ENCODE results near the gene HS6ST1.

- no peak for TF ChIP-seq CTCF (optimal IDR thresholded peaks at IDR 0.05 in 1 of 3, IDR thresholded peaks at IDR 0.05 in 1 of 3, conservative IDR thresholded peaks at IDR 0.05 in 1 of 3; ENCODE audit: extremely low read depth in 1 of 3, insufficient read depth in 2 of 3, low read length in 3 of 3)
- no peak for TF ChIP-seq EZH2 (IDR thresholded peaks at IDR 0.05; ENCODE audit: low read length)
Observed at GRCh38 chr2:128293870-128294455, 24.7 kb downstream of the HS6ST1 start.
